GM12892 (cell line): Measurements from ENCODE around the gene LLPH.

Experiments used
- POLR2A ChIP-seq: IDR thresholded peaks from 2 replicates; pipeline ENCODE4 v1.6.1; 2011; ENCODE audit warnings: low read depth, low read length, control low read depth
- TAF1 ChIP-seq: IDR thresholded peaks from 2 replicates; pipeline ENCODE4 v1.6.1; 2011; ENCODE audit warnings: low read depth, mild to moderate bottlenecking, control low read depth, low read length, borderline replicate concordance

DNA sequence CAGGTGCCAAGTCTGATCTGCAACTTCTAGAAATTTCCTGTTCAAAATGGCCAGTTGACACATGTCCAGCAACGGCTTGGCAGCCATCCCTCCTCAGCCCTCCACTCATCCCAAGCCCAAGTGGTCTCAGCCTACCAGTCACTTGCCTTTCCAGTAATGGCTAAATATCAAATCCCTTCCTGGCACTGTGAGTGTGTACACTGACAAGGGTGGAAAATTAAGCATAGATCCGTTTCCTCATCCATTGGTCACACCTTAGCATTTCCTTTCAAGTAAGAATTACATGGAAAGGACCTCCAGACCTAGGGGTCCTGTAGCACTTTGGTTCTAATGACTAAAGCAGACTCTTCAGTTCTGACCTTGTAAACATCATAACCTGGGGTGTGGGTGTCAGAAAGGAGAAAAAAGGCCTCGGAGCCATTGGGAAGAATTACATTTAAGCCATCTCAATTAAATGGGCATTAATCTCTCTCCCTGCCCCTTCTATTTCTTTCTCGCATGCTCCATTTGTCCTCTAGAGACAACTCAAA is 15.4 kb downstream of the LLPH start:
- TF ChIP-seq POLR2A (no peak), TAF1 (no peak)
